K562 (cell line): ENCODE measurements around the gene NFATC3.

Experiments
- BRCA1 ChIP-seq, 2 experiments: fragments of 450-650 bp in 1 of 2; sonication (generic) in 1 of 2; formaldehyde crosslinking in 1 of 2; IDR thresholded peaks; 2 replicates each; pipeline versions ENCODE4 v1.5.0 to v1.6.1; 2017 to 2020; ENCODE audit warnings: mild to moderate bottlenecking in 1 of 2, missing genetic modification reagents in 1 of 2
- CHCHD3 ChIP-seq: fragments of 250-450 bp; sonication (Bioruptor Pico); IDR thresholded peaks from 2 replicates; pipeline ENCODE4 v2.1.2; 2022; ENCODE audit warnings: mild to moderate bottlenecking
- CHD7 ChIP-seq: fragments of 200-600 bp; sonication (generic); IDR thresholded peaks from one replicate; pipeline ENCODE4 v1.6.1; 2012; ENCODE audit warnings: mild to moderate bottlenecking, low read depth, low read length, inconsistent platforms
- CTCF ChIP-seq, 3 experiments: IDR thresholded peaks in 2 of 3; conservative IDR thresholded peaks in 1 of 3; 2 replicates each; pipeline ENCODE4 v1.5.1; 2011 to 2012; ENCODE audit warnings: low read length in 3 of 3, mild to moderate bottlenecking in 3 of 3, control low read depth in 2 of 3, improper control_type of control experiment in 1 of 3, inconsistent platforms in 1 of 3, low read depth in 1 of 3, mixed read lengths in 1 of 3, moderate library complexity in 1 of 3; ENCODE audit not compliant: insufficient read depth in 2 of 3
- ETV5 ChIP-seq: sonication (generic); formaldehyde crosslinking; IDR thresholded peaks from 2 replicates; pipeline ENCODE4 v1.4.0; 2020; ENCODE audit warnings: low read depth, mild to moderate bottlenecking, missing genetic modification reagents
- L3MBTL2 ChIP-seq: fragments of 450-650 bp; IDR thresholded peaks from 2 replicates; pipeline ENCODE4 v1.6.1; 2016; ENCODE audit warnings: mild to moderate bottlenecking, moderate library complexity
- NONO ChIP-seq, 2 experiments: fragments of 200-400 bp in 1 of 2; fragments of 450-650 bp in 1 of 2; formaldehyde crosslinking in 1 of 2; IDR thresholded peaks; 2 replicates each; pipeline ENCODE4 v1.6.1; 2017; ENCODE audit warnings: low read depth in 2 of 2, mild to moderate bottlenecking in 2 of 2, moderate library complexity in 2 of 2, low read length in 1 of 2
- NR2C2 ChIP-seq, 2 experiments: fragments of 200-800 bp in 1 of 2; sonication (Bioruptor generic) in 1 of 2; sonication (generic) in 1 of 2; formaldehyde crosslinking in 1 of 2; IDR thresholded peaks; 2 replicates each; pipeline versions ENCODE4 v1.6.1 to v1.8.0; 2016 to 2022; ENCODE audit warnings: mild to moderate bottlenecking in 1 of 2, missing compliant biosample characterization in 1 of 2, missing genetic modification characterization in 1 of 2, missing genetic modification reagents in 1 of 2
- PRPF4 ChIP-seq: fragments of 200-400 bp; formaldehyde crosslinking; IDR thresholded peaks from one replicate; pipeline ENCODE4 v1.6.1; 2017; ENCODE audit warnings: low read length, low read depth, mild to moderate bottlenecking; ENCODE audit not compliant: insufficient read depth, poor library complexity, severe bottlenecking
- SMAD3 ChIP-seq: fragments of 450-650 bp; formaldehyde crosslinking; conservative IDR thresholded peaks from 2 replicates; pipeline ENCODE4 v1.4.0; 2020; ENCODE audit warnings: mild to moderate bottlenecking
- SNRNP70 ChIP-seq: fragments of 200-400 bp; formaldehyde crosslinking; optimal IDR thresholded peaks from 2 replicates; pipeline ENCODE3; 2017; ENCODE audit warnings: low read depth, low read length
- TAF1 ChIP-seq: IDR thresholded peaks from 2 replicates; pipeline ENCODE4 v1.6.1; 2011; ENCODE audit warnings: mild to moderate bottlenecking, low read length, moderate library complexity; ENCODE audit not compliant: insufficient read depth, control insufficient read depth, severe bottlenecking; ENCODE audit errors: extremely low read depth
- TGIF2 ChIP-seq: sonication (generic); formaldehyde crosslinking; IDR thresholded peaks from 2 replicates; pipeline ENCODE4 v1.8.1; 2022; ENCODE audit warnings: mild to moderate bottlenecking, missing genetic modification reagents, moderate library complexity
- ZNF311 ChIP-seq: fragments of 250-450 bp; sonication (Bioruptor Pico); IDR thresholded peaks from 2 replicates; pipeline ENCODE4 v1.4.0; 2020; ENCODE audit warnings: mild to moderate bottlenecking, moderate library complexity

GRCh38 chr16:68147444-68147843 lies 62.3 kb downstream of the NFATC3 start:
- TF ChIP-seq CTCF (IDR thresholded peaks at IDR 0.05 in 2 of 3, conservative IDR thresholded peaks at IDR 0.05 in 1 of 3; ENCODE audit: insufficient read depth in 2 of 3, low read depth in 1 of 3, low read length in 3 of 3) (no peak), NR2C2 (CRISPR knock-in tag; IDR thresholded peaks at IDR 0.05) (no peak), NR2C2 (tag; IDR thresholded peaks at IDR 0.05) (no peak), NONO (IDR thresholded peaks at IDR 0.05; ENCODE audit: low read depth in 2 of 2, low read length in 1 of 2) (no peak), ETV5 (CRISPR knock-in tag) (no peak), PRPF4 (no peak), ZNF311 (CRISPR knock-in tag) (no peak), TGIF2 (CRISPR knock-in tag) (no peak), TAF1 (no peak), CHCHD3 (CRISPR knock-in tag) (no peak), SMAD3 (CRISPR knock-in tag) (no peak), CHD7 (no peak), SNRNP70 (no peak), L3MBTL2 (no peak), BRCA1 (IDR thresholded peaks at IDR 0.05) (no peak), BRCA1 (CRISPR knock-in tag; IDR thresholded peaks at IDR 0.05) (no peak)
